ENCODE data around the gene GYPC.

DNA sequence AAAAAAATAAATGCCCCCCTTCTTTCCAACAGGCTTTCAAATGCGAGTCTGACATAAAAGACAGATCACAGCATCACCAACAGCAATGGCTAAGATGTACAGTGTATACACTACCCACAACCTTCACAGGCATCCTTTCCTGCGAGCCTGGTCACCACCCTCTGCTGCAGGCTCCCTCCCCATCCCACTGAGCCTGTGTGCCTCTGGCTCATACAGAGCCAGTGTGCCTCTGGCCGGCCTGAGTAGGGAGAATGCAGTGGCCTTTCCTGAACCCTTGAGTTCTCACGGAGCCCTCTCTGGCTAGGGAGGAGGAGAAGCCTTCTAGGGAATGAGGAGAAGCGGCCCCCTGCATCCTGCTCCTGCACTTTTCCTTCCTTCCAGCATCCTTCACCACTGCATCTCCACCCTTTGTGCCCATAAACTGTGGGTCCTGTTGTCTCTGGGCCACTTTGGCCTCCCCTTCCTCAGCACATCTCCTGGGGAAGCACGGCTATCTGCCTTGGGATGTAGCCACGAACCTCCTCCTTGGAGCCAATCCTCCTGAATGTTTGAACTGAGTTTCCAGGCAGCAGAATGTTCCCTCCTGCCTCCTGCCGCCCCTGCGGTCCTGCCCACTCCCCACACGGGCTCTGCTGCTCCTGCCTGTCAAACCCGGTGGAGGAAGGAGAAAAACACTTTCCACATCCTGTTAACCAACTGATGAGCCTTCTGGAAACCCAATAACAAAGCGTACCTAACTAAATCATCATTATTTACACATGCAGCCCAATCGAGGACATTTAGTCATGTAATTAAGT lies 22.5 kb downstream of the GYPC start:
- TF ChIP-seq, protein P1, sequence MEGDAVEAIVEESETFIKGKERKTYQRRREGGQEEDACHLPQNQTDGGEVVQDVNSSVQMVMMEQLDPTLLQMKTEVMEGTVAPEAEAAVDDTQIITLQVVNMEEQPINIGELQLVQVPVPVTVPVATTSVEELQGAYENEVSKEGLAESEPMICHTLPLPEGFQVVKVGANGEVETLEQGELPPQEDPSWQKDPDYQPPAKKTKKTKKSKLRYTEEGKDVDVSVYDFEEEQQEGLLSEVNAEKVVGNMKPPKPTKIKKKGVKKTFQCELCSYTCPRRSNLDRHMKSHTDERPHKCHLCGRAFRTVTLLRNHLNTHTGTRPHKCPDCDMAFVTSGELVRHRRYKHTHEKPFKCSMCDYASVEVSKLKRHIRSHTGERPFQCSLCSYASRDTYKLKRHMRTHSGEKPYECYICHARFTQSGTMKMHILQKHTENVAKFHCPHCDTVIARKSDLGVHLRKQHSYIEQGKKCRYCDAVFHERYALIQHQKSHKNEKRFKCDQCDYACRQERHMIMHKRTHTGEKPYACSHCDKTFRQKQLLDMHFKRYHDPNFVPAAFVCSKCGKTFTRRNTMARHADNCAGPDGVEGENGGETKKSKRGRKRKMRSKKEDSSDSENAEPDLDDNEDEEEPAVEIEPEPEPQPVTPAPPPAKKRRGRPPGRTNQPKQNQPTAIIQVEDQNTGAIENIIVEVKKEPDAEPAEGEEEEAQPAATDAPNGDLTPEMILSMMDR (IDR thresholded peaks at IDR 0.05): no peak
- TF ChIP-seq POLR2AphosphoS5 (IDR thresholded peaks at IDR 0.05): no peak
- TF ChIP-seq POLR2A (IDR thresholded peaks at IDR 0.05): no peak

All from prostate gland (tissue), 2 donors.